Skeletal muscle satellite cell (primary cell): ENCODE data around the gene ITIH1. TPM values are rescaled to one million over a fixed set of nuclear protein-coding genes. Genes with fewer than 3 reads are reported as not detected.
"Not testable (repeated sequence)": the region's sequence is repeated elsewhere in the genome, so short reads cannot be mapped to it uniquely, and the experiment has no call there.

ENCODE experiments used
- H3K27me3 ChIP-seq: 2 replicates; pipeline ENCODE4 v1.7.0; 2013; ENCODE audit warnings: low read length; ENCODE audit not compliant: control insufficient read depth, insufficient read depth
- H3K36me3 ChIP-seq: 2 replicates; pipeline ENCODE4 v1.7.0; 2013; ENCODE audit warnings: mild to moderate bottlenecking, control low read depth, low read length; ENCODE audit not compliant: insufficient read depth
- H3K4me1 ChIP-seq: 2 replicates; pipeline ENCODE4 v1.7.0; 2013; ENCODE audit warnings: low read length; ENCODE audit not compliant: control insufficient read depth, insufficient read depth
- H3K4me2 ChIP-seq: 2 replicates; pipeline ENCODE4 v1.7.0; 2013; ENCODE audit warnings: mild to moderate bottlenecking, low read length
- H3K4me3 ChIP-seq: 2 replicates; pipeline ENCODE4 v1.7.0; 2013; ENCODE audit warnings: low read length
- H3K9ac ChIP-seq: 2 replicates; pipeline ENCODE4 v1.7.0; 2013; ENCODE audit warnings: mild to moderate bottlenecking, low read depth, low read length, moderate library complexity
- H3K9me3 ChIP-seq: replicated peaks from 2 replicates; pipeline ENCODE4 v1.7.0; 2013; ENCODE audit warnings: mild to moderate bottlenecking, control low read depth, low read length
- total RNA-seq: library from RNA; depleted of rRNA; stranded (reverse); fragments of >200 nt; gene quantifications from 2 replicates; pipeline ENCODE4 v1.2.3, GENCODE V29; 2012; rRNA removed

Gene ITIH1, protein sequence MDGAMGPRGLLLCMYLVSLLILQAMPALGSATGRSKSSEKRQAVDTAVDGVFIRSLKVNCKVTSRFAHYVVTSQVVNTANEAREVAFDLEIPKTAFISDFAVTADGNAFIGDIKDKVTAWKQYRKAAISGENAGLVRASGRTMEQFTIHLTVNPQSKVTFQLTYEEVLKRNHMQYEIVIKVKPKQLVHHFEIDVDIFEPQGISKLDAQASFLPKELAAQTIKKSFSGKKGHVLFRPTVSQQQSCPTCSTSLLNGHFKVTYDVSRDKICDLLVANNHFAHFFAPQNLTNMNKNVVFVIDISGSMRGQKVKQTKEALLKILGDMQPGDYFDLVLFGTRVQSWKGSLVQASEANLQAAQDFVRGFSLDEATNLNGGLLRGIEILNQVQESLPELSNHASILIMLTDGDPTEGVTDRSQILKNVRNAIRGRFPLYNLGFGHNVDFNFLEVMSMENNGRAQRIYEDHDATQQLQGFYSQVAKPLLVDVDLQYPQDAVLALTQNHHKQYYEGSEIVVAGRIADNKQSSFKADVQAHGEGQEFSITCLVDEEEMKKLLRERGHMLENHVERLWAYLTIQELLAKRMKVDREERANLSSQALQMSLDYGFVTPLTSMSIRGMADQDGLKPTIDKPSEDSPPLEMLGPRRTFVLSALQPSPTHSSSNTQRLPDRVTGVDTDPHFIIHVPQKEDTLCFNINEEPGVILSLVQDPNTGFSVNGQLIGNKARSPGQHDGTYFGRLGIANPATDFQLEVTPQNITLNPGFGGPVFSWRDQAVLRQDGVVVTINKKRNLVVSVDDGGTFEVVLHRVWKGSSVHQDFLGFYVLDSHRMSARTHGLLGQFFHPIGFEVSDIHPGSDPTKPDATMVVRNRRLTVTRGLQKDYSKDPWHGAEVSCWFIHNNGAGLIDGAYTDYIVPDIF
- total RNA-seq = not detected in 2 replicates

DNA sequence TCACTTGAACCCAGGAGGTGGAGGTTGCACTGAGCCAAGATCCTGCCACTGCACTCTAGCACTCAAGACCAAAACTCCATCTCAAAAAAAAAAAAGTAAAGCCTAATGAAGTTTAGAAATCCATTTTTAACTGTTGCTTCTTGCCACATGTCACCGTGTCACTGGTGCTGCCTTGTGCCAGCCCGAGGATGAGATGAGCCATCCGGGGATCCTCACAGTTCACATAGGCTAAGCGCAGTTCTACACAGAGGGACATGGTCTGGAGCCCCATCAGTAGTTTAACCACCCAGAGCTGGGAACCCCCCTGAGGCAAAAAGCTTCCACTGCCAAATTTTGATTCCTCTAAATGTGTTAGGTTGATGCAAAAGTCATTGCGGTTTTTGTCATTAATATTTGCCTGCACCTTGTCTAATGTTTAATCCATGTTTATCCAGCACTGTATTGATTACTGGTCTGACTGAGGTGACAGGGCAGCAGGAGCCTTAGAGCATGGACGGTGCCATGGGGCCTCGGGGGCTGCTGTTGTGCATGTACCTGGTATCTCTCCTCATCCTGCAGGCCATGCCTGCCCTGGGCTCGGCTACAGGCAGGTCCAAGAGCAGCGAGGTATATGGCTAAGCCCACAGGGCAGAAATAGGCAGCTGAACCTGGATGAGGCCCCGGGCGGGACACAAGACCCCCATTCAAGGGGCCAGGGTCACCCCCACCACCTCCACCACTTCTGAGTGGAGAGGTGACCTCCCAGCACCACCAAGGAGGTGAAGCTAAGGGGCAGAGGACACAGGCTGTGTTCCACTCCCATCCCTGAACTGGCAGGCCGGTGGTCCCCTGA, at the start of gene ITIH1:
Gene ITIH1, plus strand, starts transcription at position 473 of the 832 bp plus-strand sequence. Its CDS starts 17 bp downstream, at position 490.
- H3K9ac ChIP-seq = no peak within 1 kb of the TSS
- no peaks in the 10 kb centered on the region for H3K4me1 ChIP-seq
- H3K9me3 ChIP-seq = no peaks in the 10 kb centered on the region
- H3K4me2 ChIP-seq = no peak within 1 kb of the TSS
- H3K36me3 ChIP-seq = no peaks in the 10 kb centered on the region
- no peak within 1 kb of the TSS for H3K4me3 ChIP-seq
- peaks cover 54% of the 10 kb centered on the region for H3K27me3 ChIP-seq

DNA sequence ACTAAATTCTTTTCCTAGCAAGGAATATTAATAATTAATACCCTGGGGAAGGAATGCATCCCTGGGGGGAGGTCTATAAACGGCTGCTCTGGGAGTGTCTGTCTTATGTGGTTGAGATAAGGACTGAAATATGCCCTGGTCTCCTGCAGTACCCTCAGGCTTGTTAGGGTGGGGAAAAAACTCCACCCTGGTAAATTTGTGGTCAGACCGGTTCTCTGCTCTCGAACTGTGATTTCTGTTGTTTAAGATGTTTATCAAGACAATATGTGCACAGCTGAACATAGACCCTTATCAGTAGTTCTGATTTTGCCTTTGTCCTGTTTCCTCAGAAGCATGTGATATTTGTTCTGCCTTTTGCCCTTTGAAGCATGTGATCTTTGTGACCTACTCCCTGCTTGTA, 48.6 kb upstream of the ITIH1 start:
- not testable (repeated sequence) for H3K9me3 ChIP-seq, H3K27me3 ChIP-seq, H3K4me1 ChIP-seq, H3K4me2 ChIP-seq, H3K4me3 ChIP-seq, H3K9ac ChIP-seq
- peaks cover 21% of the 10 kb centered on the region for H3K36me3 ChIP-seq

DNA sequence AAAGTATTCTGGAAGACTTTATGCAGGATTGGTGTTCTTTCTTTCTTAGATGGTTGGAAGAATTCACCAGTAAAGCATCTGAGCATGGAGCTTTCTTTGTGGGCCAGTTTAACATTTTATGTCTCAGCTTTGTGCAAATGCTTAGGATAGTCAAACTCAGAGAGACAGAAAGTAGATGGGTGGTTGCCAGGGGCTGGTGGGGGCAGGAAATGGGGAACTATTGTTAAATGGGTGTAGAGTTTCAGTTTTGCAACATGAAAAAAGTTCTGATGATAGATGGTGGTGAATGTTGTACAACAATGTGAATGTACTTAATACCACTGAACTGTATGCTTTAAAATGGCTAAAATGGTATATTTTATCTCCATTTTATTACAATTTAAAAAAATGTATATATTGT, 46.7 kb upstream of the ITIH1 start:
- Histone ChIP-seq H3K4me3 (no peak overlapping the region), H3K4me2 (no peak overlapping the region), H3K9me3 (no peaks in the 10 kb centered on the region), H3K4me1 (no peaks in the 10 kb centered on the region), H3K27me3 (no peaks in the 10 kb centered on the region), H3K9ac (no peak overlapping the region), H3K36me3 (peaks cover 27% of the 10 kb centered on the region)

DNA sequence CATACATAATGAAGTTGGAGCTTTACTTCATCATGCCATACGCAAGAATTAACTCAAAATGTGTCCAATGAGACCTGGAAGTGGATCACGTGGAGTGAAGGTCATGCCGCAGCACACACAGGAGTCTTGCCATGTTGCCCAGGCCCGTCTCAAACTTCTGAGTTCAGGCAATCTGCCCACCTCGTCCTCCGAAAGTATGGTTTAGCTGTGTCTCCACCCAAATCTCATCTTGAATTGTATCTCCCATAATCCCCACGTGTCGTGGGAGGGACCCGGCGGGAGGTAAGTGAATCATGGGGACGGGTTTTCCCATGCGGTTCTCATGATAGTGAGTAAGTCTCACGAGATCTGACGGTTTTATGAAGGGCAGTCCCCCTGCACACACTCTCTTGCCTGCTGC, 45.8 kb upstream of the ITIH1 start:
- Histone ChIP-seq H3K9me3 (no peaks in the 10 kb centered on the region), H3K9ac (no peak overlapping the region), H3K4me3 (no peak overlapping the region), H3K4me1 (no peaks in the 10 kb centered on the region), H3K36me3 (peaks cover 31% of the 10 kb centered on the region), H3K4me2 (no peak overlapping the region), H3K27me3 (no peaks in the 10 kb centered on the region)

DNA sequence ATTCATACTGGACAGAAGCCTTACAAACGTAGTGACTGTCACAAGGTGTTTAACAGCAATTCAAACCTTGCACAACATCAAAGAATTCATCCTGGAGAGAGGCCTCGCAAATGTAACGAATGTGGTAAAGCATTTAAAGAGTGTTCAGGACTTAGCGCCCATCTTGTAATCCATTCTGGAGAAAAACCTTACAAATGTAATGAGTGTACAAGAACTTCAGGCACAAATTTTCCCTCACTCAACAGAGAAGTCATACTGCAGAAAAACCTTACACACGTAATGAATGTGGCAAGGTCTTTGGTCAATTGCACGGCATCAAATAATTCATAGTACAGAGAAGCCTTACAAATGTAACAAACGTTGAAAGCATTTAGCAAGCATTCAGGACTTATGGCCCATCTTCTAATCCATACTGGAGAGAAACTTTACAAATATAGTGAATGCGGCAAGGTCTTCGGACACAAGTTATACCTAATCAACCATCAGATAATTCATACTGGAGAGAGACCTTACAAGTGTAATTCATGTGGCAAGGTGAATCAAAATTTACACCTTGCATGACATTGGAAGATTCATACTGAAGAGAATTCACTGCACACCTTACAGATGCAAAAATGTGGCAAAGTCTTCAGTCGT, 44.0 kb upstream of the ITIH1 start:
- H3K36me3 ChIP-seq = peaks cover 34% of the 10 kb centered on the region
- no peaks in the 10 kb centered on the region for H3K9me3 ChIP-seq
- no peak overlapping the region for H3K9ac ChIP-seq
- H3K4me2 ChIP-seq = no peak overlapping the region
- no peaks in the 10 kb centered on the region for H3K27me3 ChIP-seq
- no peak overlapping the region for H3K4me3 ChIP-seq
- H3K4me1 ChIP-seq = no peaks in the 10 kb centered on the region

DNA sequence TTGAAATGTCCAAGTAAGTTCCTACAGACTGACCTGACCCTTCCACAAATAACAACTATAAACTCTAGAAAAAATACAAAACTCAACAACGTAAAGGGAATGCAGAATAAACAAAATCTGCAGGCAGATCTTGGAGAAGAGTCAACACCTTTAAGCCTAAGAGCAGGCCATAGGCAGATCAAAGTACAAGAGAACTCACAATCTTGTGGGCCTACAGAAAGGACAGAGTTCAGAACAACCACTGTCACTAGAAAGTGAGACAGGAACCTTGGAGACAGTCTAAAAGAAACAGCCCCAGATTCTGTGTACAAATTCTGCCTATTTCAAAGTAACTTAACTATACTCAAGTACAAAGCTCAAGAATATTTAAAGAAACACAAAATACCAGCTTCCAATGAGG, 37.7 kb upstream of the ITIH1 start:
- H3K4me3 ChIP-seq = no peak overlapping the region
- H3K9me3 ChIP-seq = no peaks in the 10 kb centered on the region
- no peaks in the 10 kb centered on the region for H3K27me3 ChIP-seq
- H3K9ac ChIP-seq = no peak overlapping the region
- no peak overlapping the region for H3K4me2 ChIP-seq
- no peaks in the 10 kb centered on the region for H3K4me1 ChIP-seq
- peaks cover 44% of the 10 kb centered on the region for H3K36me3 ChIP-seq

DNA sequence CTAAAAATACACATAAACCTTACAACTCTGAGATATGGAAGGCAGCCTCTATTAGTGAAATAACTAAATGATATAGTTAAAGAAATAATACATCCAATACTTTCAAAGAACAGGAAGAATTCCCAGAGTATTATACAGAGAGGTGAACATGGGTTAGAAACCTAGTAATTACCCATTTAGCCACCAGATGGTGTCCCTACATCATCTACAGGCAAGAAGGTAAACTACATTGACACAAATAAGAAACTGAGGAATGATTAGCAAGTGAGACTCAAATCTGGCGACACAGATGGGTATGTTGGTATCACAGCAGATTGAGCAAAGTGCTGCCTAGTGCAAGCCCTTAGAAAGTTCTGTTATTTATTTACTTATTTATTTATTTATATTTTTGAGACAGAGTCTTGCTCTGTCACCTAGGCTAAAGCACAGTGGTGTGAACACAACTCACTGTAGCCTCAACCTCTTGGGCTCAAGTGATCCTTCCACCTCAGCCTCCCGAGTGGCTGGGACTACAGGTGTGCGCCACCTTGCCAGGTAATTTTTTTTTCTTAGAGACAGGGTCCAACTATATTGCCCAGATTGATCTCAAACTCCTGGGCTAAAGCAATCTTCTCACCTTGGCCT, 34.9 kb upstream of the ITIH1 start:
- no peak overlapping the region for H3K9ac ChIP-seq
- no peaks in the 10 kb centered on the region for H3K9me3 ChIP-seq
- H3K36me3 ChIP-seq = peaks cover 45% of the 10 kb centered on the region
- no peaks in the 10 kb centered on the region for H3K4me1 ChIP-seq
- H3K4me2 ChIP-seq = no peak overlapping the region
- no peak overlapping the region for H3K4me3 ChIP-seq
- H3K27me3 ChIP-seq = no peaks in the 10 kb centered on the region

DNA sequence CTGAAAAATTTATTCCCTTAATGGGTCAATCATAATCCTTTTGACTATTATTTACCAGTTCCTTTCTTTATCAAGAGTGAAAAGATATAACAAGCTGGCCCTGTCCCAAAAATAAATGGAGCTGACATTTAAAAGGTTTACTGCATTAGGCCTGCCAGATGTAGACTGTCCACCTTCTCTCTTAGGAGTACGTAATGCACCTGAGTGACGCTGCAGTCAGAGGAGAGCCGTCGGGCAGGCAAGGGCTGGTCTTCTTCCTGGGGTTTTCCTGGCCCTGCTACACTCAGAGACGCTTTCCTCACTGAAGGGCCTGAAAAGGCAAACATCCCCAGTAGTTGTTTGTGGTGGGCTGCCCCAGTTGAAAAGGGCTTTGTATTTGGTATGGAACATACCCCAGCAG, 34.2 kb upstream of the ITIH1 start:
- H3K4me3 ChIP-seq = no peak overlapping the region
- no peak overlapping the region for H3K9ac ChIP-seq
- no peaks in the 10 kb centered on the region for H3K27me3 ChIP-seq
- H3K4me1 ChIP-seq = no peaks in the 10 kb centered on the region
- peaks cover 45% of the 10 kb centered on the region for H3K36me3 ChIP-seq
- H3K4me2 ChIP-seq = no peak overlapping the region
- H3K9me3 ChIP-seq = no peaks in the 10 kb centered on the region

DNA sequence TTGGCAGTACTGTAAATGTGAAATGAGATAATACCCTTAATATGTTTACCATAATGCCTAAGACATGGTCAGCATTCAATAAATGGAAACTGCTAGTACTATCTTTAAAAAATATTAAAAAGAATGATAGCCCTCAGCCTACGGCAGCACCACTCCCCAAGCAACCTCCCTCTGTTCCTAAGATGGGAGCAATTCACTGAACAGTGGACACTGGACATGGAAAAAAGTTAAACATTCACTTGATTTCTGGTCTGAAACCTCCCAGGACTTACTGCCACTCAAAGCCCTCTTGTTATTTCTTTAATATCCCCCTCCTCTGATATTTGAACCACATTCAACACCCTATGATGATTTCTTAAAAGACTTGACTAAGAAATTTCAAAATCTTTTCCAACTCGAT, 33.7 kb upstream of the ITIH1 start:
- Histone ChIP-seq H3K9me3 (no peaks in the 10 kb centered on the region), H3K4me1 (no peaks in the 10 kb centered on the region), H3K4me3 (no peak overlapping the region), H3K36me3 (peaks cover 47% of the 10 kb centered on the region), H3K27me3 (no peaks in the 10 kb centered on the region), H3K4me2 (no peak overlapping the region), H3K9ac (no peak overlapping the region)

DNA sequence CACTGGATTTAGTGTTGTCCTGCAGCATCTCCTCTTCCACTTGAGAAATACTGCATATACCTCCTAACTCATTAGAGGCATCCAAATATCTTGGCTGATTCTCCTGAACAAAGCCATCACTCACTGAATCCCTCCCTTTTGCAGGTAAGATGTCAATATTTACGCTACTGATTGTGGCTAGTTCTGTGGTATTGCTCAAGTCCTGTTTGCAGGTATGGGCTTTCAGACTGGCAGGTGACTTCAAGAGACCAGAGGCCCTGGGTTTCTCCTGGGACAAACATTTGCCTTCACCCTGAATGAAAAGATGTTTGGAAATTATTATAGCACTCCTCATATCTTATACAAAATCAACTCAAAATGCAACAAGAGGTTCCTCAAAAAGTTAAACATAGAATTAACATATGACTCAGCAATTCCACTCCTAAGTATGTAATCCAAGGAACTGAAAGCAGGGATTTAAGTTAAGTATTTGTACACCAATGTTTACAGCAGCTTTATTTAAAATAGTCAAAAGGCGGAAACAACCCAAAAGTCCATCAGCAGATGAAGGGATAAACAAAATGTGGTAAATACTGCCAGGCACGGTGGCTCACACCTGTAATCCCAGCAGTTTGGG, 25.2 kb upstream of the ITIH1 start:
- H3K4me3 ChIP-seq = no peak overlapping the region
- H3K36me3 ChIP-seq = peaks cover 20% of the 10 kb centered on the region
- no peak overlapping the region for H3K4me2 ChIP-seq
- H3K9me3 ChIP-seq = no peaks in the 10 kb centered on the region
- no peak overlapping the region for H3K9ac ChIP-seq
- H3K27me3 ChIP-seq = no peaks in the 10 kb centered on the region
- H3K4me1 ChIP-seq = peaks cover 3% of the 10 kb centered on the region
